Loucy (cell line): ENCODE data around the gene ORC6.

ENCODE experiments used
- H2AFZ ChIP-seq: fragments of 200-600 bp; sonication (generic); 2 replicates; pipeline ENCODE4 v1.6.0; 2016; ENCODE audit warnings: antibody characterized with exemption, mild to moderate bottlenecking, low read length, moderate library complexity
- H3F3A ChIP-seq: fragments of 200-600 bp; 2 replicates; pipeline ENCODE4 v1.6.0; 2016; ENCODE audit warnings: antibody characterized with exemption, low read depth, mild to moderate bottlenecking
- H3K27me3 ChIP-seq: fragments of 200-600 bp; sonication (generic); 2 replicates; pipeline ENCODE4 v1.6.1; 2014; ENCODE audit warnings: low read length, mild to moderate bottlenecking; ENCODE audit not compliant: insufficient read depth, poor library complexity, severe bottlenecking
- H3K36me3 ChIP-seq: fragments of 200-600 bp; sonication (generic); 2 replicates; pipeline ENCODE4 v1.6.1; 2016; ENCODE audit warnings: low read length; ENCODE audit not compliant: insufficient read depth
- H3K4me1 ChIP-seq: fragments of 200-600 bp; sonication (generic); 2 replicates; pipeline ENCODE4 v1.5.1; 2014; ENCODE audit warnings: low read length, mild to moderate bottlenecking; ENCODE audit not compliant: insufficient read depth, poor library complexity, severe bottlenecking
- H3K4me2 ChIP-seq: fragments of 200-600 bp; sonication (generic); 2 replicates; pipeline ENCODE4 v1.6.0; 2014; ENCODE audit warnings: antibody characterized with exemption, low read length, low read depth, mild to moderate bottlenecking; ENCODE audit not compliant: poor library complexity, severe bottlenecking
- H3K4me3 ChIP-seq: fragments of 200-600 bp; sonication (generic); 2 replicates; pipeline ENCODE4 v1.5.1; 2014; ENCODE audit warnings: low read length, mild to moderate bottlenecking, mixed read lengths; ENCODE audit not compliant: poor library complexity, severe bottlenecking
- H3K79me2 ChIP-seq: fragments of 200-600 bp; sonication (generic); 2 replicates; pipeline ENCODE4 v1.6.1; 2014; ENCODE audit warnings: low read length; ENCODE audit not compliant: insufficient read depth
- H3K9ac ChIP-seq: fragments of 200-600 bp; sonication (generic); 2 replicates; pipeline ENCODE4 v1.6.0; 2014; ENCODE audit warnings: mild to moderate bottlenecking, low read depth, low read length, moderate library complexity; ENCODE audit not compliant: poor library complexity, severe bottlenecking
- H3K9me2 ChIP-seq: fragments of 200-600 bp; sonication (generic); replicated peaks from 2 replicates; pipeline ENCODE4 v1.6.1; 2016; ENCODE audit warnings: low read depth, low read length, mixed read lengths
- H3K9me3 ChIP-seq: fragments of 200-600 bp; sonication (generic); 2 replicates; pipeline ENCODE4 v1.6.1; 2014; ENCODE audit warnings: mild to moderate bottlenecking, antibody characterized with exemption, low read length, low read depth; ENCODE audit not compliant: insufficient read depth
- H4K20me1 ChIP-seq: fragments of 200-600 bp; sonication (generic); 2 replicates; pipeline ENCODE4 v1.6.0; 2014; ENCODE audit warnings: antibody characterized with exemption, low read length, mild to moderate bottlenecking; ENCODE audit not compliant: insufficient read depth, poor library complexity, severe bottlenecking
- CTCF ChIP-seq: fragments of 200-600 bp; sonication (generic); conservative IDR thresholded peaks from 2 replicates; pipeline ENCODE4 v1.5.1; 2014; ENCODE audit warnings: mild to moderate bottlenecking, antibody characterized with exemption, low read length
- EZH2phosphoT487 ChIP-seq: fragments of 200-600 bp; IDR thresholded peaks from 2 replicates; pipeline ENCODE4 v1.6.1; 2018; ENCODE audit warnings: antibody characterized with exemption, mild to moderate bottlenecking, moderate library complexity, borderline replicate concordance

Gene ORC6

GRCh38 chr16:46729326-46729995 is 40.0 kb downstream of the ORC6 start:
- Histone ChIP-seq H2AFZ (no peak overlapping the region), H3K9me2 (no peaks in the 10 kb centered on the region), H4K20me1 (no peaks in the 10 kb centered on the region), H3K4me1 (no peaks in the 10 kb centered on the region), H3K36me3 (no peaks in the 10 kb centered on the region), H3F3A (no peaks in the 10 kb centered on the region), H3K27me3 (no peaks in the 10 kb centered on the region), H3K9ac (no peak overlapping the region), H3K79me2 (no peaks in the 10 kb centered on the region), H3K4me3 (no peak overlapping the region), H3K4me2 (no peak overlapping the region), H3K9me3 (0 out of 2 replicates have a peak, but pooled peaks cover 5% of the 10 kb centered on the region)
- TF ChIP-seq CTCF = no peak

- Histone ChIP-seq H3K4me3 (no peak overlapping the region), H3K4me1 (no peaks in the 10 kb centered on the region), H2AFZ (no peak overlapping the region), H3K9ac (no peak overlapping the region), H3K79me2 (no peaks in the 10 kb centered on the region), H3K36me3 (no peaks in the 10 kb centered on the region), H3K27me3 (no peaks in the 10 kb centered on the region), H3K4me2 (no peak overlapping the region), H3K9me2 (no peaks in the 10 kb centered on the region), H3F3A (no peaks in the 10 kb centered on the region), H3K9me3 (0 out of 2 replicates have a peak, but pooled peaks cover 5% of the 10 kb centered on the region), H4K20me1 (no peaks in the 10 kb centered on the region)
- TF ChIP-seq CTCF (no peak), EZH2phosphoT487 (no peak)
These were observed 40.7 kb downstream of the ORC6 start for GRCh38 chr16:46730126-46730525.

GRCh38 chr16:46730801-46731690 is 41.6 kb downstream of the ORC6 start:
- no peak overlapping the region for H3K4me3 ChIP-seq
- no peaks in the 10 kb centered on the region for H3K27me3 ChIP-seq
- H2AFZ ChIP-seq = no peak overlapping the region
- no peaks in the 10 kb centered on the region for H3K4me1 ChIP-seq
- no peaks in the 10 kb centered on the region for H3K79me2 ChIP-seq
- no peaks in the 10 kb centered on the region for H4K20me1 ChIP-seq
- peaks cover 5% of the 10 kb centered on the region; the same call in 1 of the 2 replicates for H3K9me3 ChIP-seq
- no peaks in the 10 kb centered on the region for H3F3A ChIP-seq
- no peaks in the 10 kb centered on the region for H3K36me3 ChIP-seq
- H3K9me2 ChIP-seq = no peaks in the 10 kb centered on the region
- no peak for TF ChIP-seq EZH2phosphoT487
- TF ChIP-seq CTCF = no peak
- H3K4me2 ChIP-seq = no peak overlapping the region
- no peak overlapping the region for H3K9ac ChIP-seq
